22Rv1 (cell line): ENCODE data around the gene TNRC6B.

Experiments used
- ZFX ChIP-seq: fragments of 450-650 bp; IDR thresholded peaks from 2 replicates; pipeline ENCODE4 v1.6.1; 2017; ENCODE audit warnings: antibody characterized with exemption, borderline replicate concordance
- TF ChIP-seq, protein P1 (sequence below): fragments of 450-650 bp; IDR thresholded peaks from 2 replicates; pipeline ENCODE4 v1.5.1; 2017; ENCODE audit warnings: mild to moderate bottlenecking

DNA sequence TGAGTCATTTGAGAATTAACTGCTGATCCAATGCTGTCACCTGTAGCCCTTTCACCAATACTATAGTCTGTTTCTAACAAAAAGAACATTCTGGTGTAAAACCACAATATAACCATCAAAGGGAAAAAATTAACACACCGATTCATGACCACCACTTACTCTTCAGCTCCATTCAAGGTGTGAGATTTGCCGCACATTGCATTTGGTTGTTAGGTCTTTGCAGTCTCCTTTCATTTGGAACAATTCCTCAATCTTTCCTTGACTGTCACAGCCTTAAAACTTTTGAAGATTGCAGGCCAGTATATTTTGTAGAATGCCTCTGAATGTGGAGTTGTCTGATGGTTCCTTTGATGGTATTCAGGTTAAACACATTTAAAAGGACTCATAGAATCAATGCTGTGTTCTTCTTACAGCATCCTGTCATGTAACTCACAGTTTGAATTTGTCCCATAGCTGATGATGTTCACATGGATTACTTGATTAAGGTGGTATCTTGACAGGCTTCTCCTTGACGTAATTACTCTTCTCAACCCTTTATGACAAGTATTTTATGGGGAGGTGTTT, 63.6 kb downstream of the TNRC6B start:
- TF ChIP-seq, protein P1, sequence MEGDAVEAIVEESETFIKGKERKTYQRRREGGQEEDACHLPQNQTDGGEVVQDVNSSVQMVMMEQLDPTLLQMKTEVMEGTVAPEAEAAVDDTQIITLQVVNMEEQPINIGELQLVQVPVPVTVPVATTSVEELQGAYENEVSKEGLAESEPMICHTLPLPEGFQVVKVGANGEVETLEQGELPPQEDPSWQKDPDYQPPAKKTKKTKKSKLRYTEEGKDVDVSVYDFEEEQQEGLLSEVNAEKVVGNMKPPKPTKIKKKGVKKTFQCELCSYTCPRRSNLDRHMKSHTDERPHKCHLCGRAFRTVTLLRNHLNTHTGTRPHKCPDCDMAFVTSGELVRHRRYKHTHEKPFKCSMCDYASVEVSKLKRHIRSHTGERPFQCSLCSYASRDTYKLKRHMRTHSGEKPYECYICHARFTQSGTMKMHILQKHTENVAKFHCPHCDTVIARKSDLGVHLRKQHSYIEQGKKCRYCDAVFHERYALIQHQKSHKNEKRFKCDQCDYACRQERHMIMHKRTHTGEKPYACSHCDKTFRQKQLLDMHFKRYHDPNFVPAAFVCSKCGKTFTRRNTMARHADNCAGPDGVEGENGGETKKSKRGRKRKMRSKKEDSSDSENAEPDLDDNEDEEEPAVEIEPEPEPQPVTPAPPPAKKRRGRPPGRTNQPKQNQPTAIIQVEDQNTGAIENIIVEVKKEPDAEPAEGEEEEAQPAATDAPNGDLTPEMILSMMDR = no peak
- no peak for TF ChIP-seq ZFX
